ENCODE data around the gene CEP120.
"Not testable (repeated sequence)": the region's sequence is repeated elsewhere in the genome, so short reads cannot be mapped to it uniquely, and the experiment has no call there.

The CEP120 gene

GRCh38 chr5:123438244-123438643, 15.0 kb upstream of the CEP120 start:
- DNase-seq = no peak

GRCh38 chr5:123436201-123436600, 13.0 kb upstream of the CEP120 start:
- no peak for DNase-seq

GRCh38 chr5:123434796-123435195, 11.6 kb upstream of the CEP120 start:
- no peak for DNase-seq

GRCh38 chr5:123433596-123433995, 10.4 kb upstream of the CEP120 start:
- no peak for DNase-seq

GRCh38 chr5:123430441-123430840, 7.2 kb upstream of the CEP120 start:
- DNase-seq = not testable (repeated sequence)

GRCh38 chr5:123429993-123430392, 6.8 kb upstream of the CEP120 start:
- no peak for DNase-seq

GRCh38 chr5:123429221-123429954, 6.2 kb upstream of the CEP120 start:
- no peak for DNase-seq

- no peak for DNase-seq
Measured at GRCh38 chr5:123428521-123429220, 5.5 kb upstream of the CEP120 start.

GRCh38 chr5:123427281-123427680, 4.1 kb upstream of the CEP120 start:
- DNase-seq = no peak

GRCh38 chr5:123425431-123425830, 2.2 kb upstream of the CEP120 start:
- DNase-seq = no peak

- peak; percentile 32 for DNase-seq
Measured at GRCh38 chr5:123422433-123423277, 548 bp downstream of the CEP120 start.

- DNase-seq = no peak
Measured at GRCh38 chr5:123421773-123422172, 1.4 kb downstream of the CEP120 start.

GRCh38 chr5:123414974-123415373, 8.2 kb downstream of the CEP120 start:
- DNase-seq = no peak

- no peak for DNase-seq
Measured at GRCh38 chr5:123412206-123412605, 11.0 kb downstream of the CEP120 start.

- not testable (repeated sequence) for DNase-seq
Measured at GRCh38 chr5:123401999-123402398, 21.2 kb downstream of the CEP120 start.

GRCh38 chr5:123401320-123401719, 21.9 kb downstream of the CEP120 start:
- no peak for DNase-seq

GRCh38 chr5:123400870-123401291, 22.3 kb downstream of the CEP120 start:
- not testable (repeated sequence) for DNase-seq

- no peak for DNase-seq
Measured at GRCh38 chr5:123398058-123398733, 25.0 kb downstream of the CEP120 start.

GRCh38 chr5:123397538-123397937, 25.7 kb downstream of the CEP120 start:
- no peak for DNase-seq

GRCh38 chr5:123391009-123391408, 32.2 kb downstream of the CEP120 start:
- no peak for DNase-seq

GRCh38 chr5:123389794-123390193, 33.4 kb downstream of the CEP120 start:
- no peak for DNase-seq

- DNase-seq = no peak
Measured at GRCh38 chr5:123387313-123387712, 35.9 kb downstream of the CEP120 start.

- DNase-seq = no peak
Measured at GRCh38 chr5:123382252-123382651, 41.0 kb downstream of the CEP120 start.
